SU-DHL-6 (cell line): ENCODE results near the gene EXOC4.

ENCODE experiments used
- H2AFZ ChIP-seq: fragments of 200-600 bp; sonication (generic); 2 replicates; pipeline ENCODE4 v1.6.1; 2014; ENCODE audit warnings: low read depth, mild to moderate bottlenecking, moderate library complexity, mixed read lengths, antibody characterized with exemption, low read length; ENCODE audit not compliant: severe bottlenecking
- H3F3A ChIP-seq: fragments of 200-600 bp; shearing (Covaris generic); 2 replicates; pipeline ENCODE4 v1.6.0; 2016; ENCODE audit warnings: antibody characterized with exemption, mild to moderate bottlenecking; ENCODE audit not compliant: insufficient read depth
- H3K27ac ChIP-seq: fragments of 200-600 bp; sonication (generic); 2 replicates; pipeline ENCODE4 v1.5.1; 2016; ENCODE audit warnings: low read depth, mild to moderate bottlenecking, low read length, moderate library complexity, mixed read lengths
- H3K27me3 ChIP-seq: fragments of 200-600 bp; sonication (generic), shearing (Covaris generic); 2 replicates; pipeline ENCODE4 v1.6.0; 2014; ENCODE audit warnings: mild to moderate bottlenecking, low read length
- H3K36me3 ChIP-seq: fragments of 200-600 bp; sonication (generic); 2 replicates; pipeline ENCODE4 v1.6.1; 2014; ENCODE audit warnings: mild to moderate bottlenecking, low read length, mixed read lengths
- H3K4me2 ChIP-seq: fragments of 300-600, 200-600 bp; shearing (Covaris generic), sonication (generic); 2 replicates; pipeline ENCODE4 v1.6.0; 2014; ENCODE audit warnings: low read length, low read depth, mild to moderate bottlenecking; ENCODE audit not compliant: poor library complexity, severe bottlenecking
- H3K4me3 ChIP-seq: fragments of 200-600 bp; sonication (generic); 2 replicates; pipeline ENCODE4 v1.5.1; 2014; ENCODE audit warnings: antibody characterized with exemption, low read length, mild to moderate bottlenecking, mixed read lengths; ENCODE audit not compliant: insufficient read depth, poor library complexity, severe bottlenecking
- H3K79me2 ChIP-seq: fragments of 200-600 bp; sonication (generic); 2 replicates; pipeline ENCODE4 v1.6.1; 2014; ENCODE audit warnings: mild to moderate bottlenecking, low read length, moderate library complexity; ENCODE audit not compliant: insufficient read depth
- H3K9ac ChIP-seq: fragments of 200-600 bp; sonication (generic); 2 replicates; pipeline ENCODE4 v1.7.0; 2014; ENCODE audit warnings: mild to moderate bottlenecking, low read length
- H3K9me2 ChIP-seq: fragments of 200-600 bp; sonication (generic); replicated peaks from 2 replicates; pipeline ENCODE4 v1.6.1; 2014; ENCODE audit warnings: low read length; ENCODE audit not compliant: insufficient read depth
- H3K9me3 ChIP-seq: fragments of 200-600 bp; sonication (generic); 2 replicates; pipeline ENCODE4 v1.6.1; 2014; ENCODE audit warnings: low read length, mixed read lengths; ENCODE audit not compliant: insufficient read depth
- H4K20me1 ChIP-seq: fragments of 200-600 bp; sonication (generic); 2 replicates; pipeline ENCODE4 v1.6.1; 2014; ENCODE audit warnings: low read depth, mild to moderate bottlenecking, antibody characterized with exemption, low read length, moderate library complexity, mixed read lengths
- EZH2phosphoT487 ChIP-seq: fragments of 200-600 bp; sonication (generic), shearing (Covaris generic); conservative IDR thresholded peaks from 2 replicates; pipeline ENCODE4 v1.6.1; 2018; ENCODE audit warnings: mild to moderate bottlenecking, antibody characterized with exemption, low read length, moderate library complexity, mixed read lengths
- TF ChIP-seq, protein P1 (sequence below): fragments of 200-600 bp; sonication (generic); IDR thresholded peaks from one replicate; pipeline ENCODE4 v1.5.1; 2017; ENCODE audit warnings: antibody characterized with exemption, mild to moderate bottlenecking, low read length, moderate library complexity; ENCODE audit not compliant: insufficient read depth, poor library complexity, severe bottlenecking

The EXOC4 gene

DNA sequence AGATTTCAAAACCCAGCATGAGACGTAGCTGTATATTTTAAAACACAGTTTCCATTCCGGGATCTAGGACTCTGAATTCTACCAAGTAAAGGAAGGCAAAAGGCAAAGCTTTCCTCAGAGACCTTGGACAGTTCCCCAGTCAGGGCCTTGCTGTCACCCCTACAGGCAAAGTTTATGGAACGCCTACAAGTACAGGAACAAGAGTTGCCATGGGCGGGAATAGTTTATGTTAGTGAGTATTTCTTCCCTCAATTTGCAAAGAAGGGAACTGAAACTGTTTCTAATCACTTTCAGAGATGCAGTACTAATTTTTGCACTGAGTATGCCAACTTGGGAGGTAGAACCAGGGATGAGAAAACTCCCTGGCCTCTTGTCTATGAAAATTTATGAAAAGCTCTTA is 806.1 kb downstream of the EXOC4 start:
- H4K20me1 ChIP-seq: no peaks in the 10 kb centered on the region
- no peak overlapping the region for H3K9ac ChIP-seq
- no peaks in the 10 kb centered on the region for H3F3A ChIP-seq
- H3K79me2 ChIP-seq: no peaks in the 10 kb centered on the region
- no peak overlapping the region for H3K4me2 ChIP-seq
- no peak overlapping the region for H3K4me3 ChIP-seq
- H3K36me3 ChIP-seq: no peaks in the 10 kb centered on the region
- H3K27ac ChIP-seq: no peak overlapping the region
- no peaks in the 10 kb centered on the region for H3K27me3 ChIP-seq
- no peaks in the 10 kb centered on the region for H3K9me3 ChIP-seq
- H3K9me2 ChIP-seq: no peaks in the 10 kb centered on the region
- no peak overlapping the region for H2AFZ ChIP-seq
- TF ChIP-seq, protein P1, sequence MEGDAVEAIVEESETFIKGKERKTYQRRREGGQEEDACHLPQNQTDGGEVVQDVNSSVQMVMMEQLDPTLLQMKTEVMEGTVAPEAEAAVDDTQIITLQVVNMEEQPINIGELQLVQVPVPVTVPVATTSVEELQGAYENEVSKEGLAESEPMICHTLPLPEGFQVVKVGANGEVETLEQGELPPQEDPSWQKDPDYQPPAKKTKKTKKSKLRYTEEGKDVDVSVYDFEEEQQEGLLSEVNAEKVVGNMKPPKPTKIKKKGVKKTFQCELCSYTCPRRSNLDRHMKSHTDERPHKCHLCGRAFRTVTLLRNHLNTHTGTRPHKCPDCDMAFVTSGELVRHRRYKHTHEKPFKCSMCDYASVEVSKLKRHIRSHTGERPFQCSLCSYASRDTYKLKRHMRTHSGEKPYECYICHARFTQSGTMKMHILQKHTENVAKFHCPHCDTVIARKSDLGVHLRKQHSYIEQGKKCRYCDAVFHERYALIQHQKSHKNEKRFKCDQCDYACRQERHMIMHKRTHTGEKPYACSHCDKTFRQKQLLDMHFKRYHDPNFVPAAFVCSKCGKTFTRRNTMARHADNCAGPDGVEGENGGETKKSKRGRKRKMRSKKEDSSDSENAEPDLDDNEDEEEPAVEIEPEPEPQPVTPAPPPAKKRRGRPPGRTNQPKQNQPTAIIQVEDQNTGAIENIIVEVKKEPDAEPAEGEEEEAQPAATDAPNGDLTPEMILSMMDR: no peak
- TF ChIP-seq EZH2phosphoT487: no peak

DNA sequence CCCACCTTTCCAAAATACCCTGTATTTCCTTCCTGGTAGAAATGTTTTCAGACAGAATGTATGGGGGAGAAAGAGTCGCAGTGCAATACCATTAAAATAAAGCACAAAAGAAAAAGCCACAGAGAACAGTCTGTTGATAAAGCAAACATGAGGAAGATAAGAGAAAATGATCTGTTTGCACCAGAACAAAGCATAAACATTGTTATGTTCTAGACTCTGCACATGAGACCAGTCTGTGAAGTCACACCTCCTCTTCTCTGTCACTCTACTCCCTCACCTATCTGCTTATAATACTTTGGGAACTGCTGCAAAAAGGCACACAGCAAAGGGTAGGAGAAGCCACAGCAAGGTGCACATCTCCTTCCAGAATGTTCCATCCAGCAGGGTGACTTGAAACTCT is 807.0 kb downstream of the EXOC4 start:
- Histone ChIP-seq H2AFZ (no peak overlapping the region), H3K9me2 (no peaks in the 10 kb centered on the region), H3K4me2 (no peak overlapping the region), H3K27me3 (no peaks in the 10 kb centered on the region), H3K36me3 (no peaks in the 10 kb centered on the region), H3K27ac (no peak overlapping the region), H4K20me1 (no peaks in the 10 kb centered on the region), H3K9ac (no peak overlapping the region), H3F3A (no peaks in the 10 kb centered on the region), H3K4me3 (no peak overlapping the region), H3K79me2 (no peaks in the 10 kb centered on the region), H3K9me3 (no peaks in the 10 kb centered on the region)
- TF ChIP-seq EZH2phosphoT487: no peak
- TF ChIP-seq, protein P1: no peak

DNA sequence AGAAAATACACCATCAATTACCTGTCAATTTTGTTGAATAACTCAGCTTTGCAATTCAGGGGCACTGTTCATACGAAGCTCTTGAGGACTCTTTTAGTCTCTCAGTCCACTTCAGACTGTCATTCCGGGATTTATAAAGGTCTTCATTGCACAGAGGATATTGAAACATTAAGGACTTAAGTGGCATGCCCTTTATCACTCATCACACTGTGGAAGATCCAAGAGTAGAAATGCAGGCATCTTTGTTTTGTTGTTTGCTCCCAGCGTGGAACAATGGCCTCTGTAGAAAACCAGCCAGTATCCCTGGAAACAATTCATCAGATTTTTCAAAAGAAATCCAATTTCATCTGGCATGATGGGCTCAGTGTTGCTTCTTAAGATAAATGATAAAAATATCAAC is 808.0 kb downstream of the EXOC4 start:
- no peak overlapping the region for H3K4me3 ChIP-seq
- H3K4me2 ChIP-seq: no peak overlapping the region
- H3K9me2 ChIP-seq: no peaks in the 10 kb centered on the region
- no peaks in the 10 kb centered on the region for H4K20me1 ChIP-seq
- no peaks in the 10 kb centered on the region for H3K27me3 ChIP-seq
- TF ChIP-seq, protein P1: no peak
- TF ChIP-seq EZH2phosphoT487: no peak
- H3K79me2 ChIP-seq: no peaks in the 10 kb centered on the region
- no peak overlapping the region for H2AFZ ChIP-seq
- no peak overlapping the region for H3K9ac ChIP-seq
- H3K9me3 ChIP-seq: no peaks in the 10 kb centered on the region
- no peaks in the 10 kb centered on the region for H3F3A ChIP-seq
- H3K27ac ChIP-seq: no peak overlapping the region
- H3K36me3 ChIP-seq: no peaks in the 10 kb centered on the region

DNA sequence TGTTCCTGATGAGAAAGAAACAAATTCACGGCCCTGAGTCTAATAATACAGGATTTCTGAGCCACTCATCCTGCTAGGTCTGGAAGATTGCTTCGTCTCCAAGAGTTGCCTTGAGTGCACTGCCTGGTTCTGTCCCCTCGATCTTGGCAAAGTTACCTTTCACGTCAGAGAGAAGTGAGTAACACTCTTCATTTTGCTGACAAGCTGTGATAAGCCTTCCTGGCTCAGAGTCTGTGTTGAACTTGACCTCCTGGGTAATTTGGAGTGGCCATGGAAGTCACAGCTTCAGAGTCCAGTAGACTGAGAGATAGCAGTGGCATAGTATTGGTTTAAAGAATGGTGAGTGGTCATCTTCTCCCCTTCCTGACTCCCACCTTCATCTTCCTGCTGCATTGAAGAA is 809.6 kb downstream of the EXOC4 start:
- no peak overlapping the region for H2AFZ ChIP-seq
- TF ChIP-seq EZH2phosphoT487: no peak
- TF ChIP-seq, protein P1: no peak
- no peaks in the 10 kb centered on the region for H3K79me2 ChIP-seq
- H3K27me3 ChIP-seq: no peaks in the 10 kb centered on the region
- no peaks in the 10 kb centered on the region for H4K20me1 ChIP-seq
- H3K27ac ChIP-seq: no peak overlapping the region
- H3K9me3 ChIP-seq: no peaks in the 10 kb centered on the region
- no peaks in the 10 kb centered on the region for H3F3A ChIP-seq
- no peak overlapping the region for H3K4me2 ChIP-seq
- no peak overlapping the region for H3K4me3 ChIP-seq
- no peaks in the 10 kb centered on the region for H3K36me3 ChIP-seq
- H3K9me2 ChIP-seq: no peaks in the 10 kb centered on the region
- no peak overlapping the region for H3K9ac ChIP-seq
